SU-DHL-6 (cell line): ENCODE data around the gene MTCL1.

ENCODE experiments used
- EZH2phosphoT487 ChIP-seq: fragments of 200-600 bp; sonication (generic), shearing (Covaris generic); conservative IDR thresholded peaks from 2 replicates; pipeline ENCODE4 v1.6.1; 2018; ENCODE audit warnings: mild to moderate bottlenecking, antibody characterized with exemption, low read length, moderate library complexity, mixed read lengths
- TF ChIP-seq, protein P1 (sequence below): fragments of 200-600 bp; sonication (generic); IDR thresholded peaks from one replicate; pipeline ENCODE4 v1.5.1; 2017; ENCODE audit warnings: antibody characterized with exemption, mild to moderate bottlenecking, low read length, moderate library complexity; ENCODE audit not compliant: insufficient read depth, poor library complexity, severe bottlenecking

DNA sequence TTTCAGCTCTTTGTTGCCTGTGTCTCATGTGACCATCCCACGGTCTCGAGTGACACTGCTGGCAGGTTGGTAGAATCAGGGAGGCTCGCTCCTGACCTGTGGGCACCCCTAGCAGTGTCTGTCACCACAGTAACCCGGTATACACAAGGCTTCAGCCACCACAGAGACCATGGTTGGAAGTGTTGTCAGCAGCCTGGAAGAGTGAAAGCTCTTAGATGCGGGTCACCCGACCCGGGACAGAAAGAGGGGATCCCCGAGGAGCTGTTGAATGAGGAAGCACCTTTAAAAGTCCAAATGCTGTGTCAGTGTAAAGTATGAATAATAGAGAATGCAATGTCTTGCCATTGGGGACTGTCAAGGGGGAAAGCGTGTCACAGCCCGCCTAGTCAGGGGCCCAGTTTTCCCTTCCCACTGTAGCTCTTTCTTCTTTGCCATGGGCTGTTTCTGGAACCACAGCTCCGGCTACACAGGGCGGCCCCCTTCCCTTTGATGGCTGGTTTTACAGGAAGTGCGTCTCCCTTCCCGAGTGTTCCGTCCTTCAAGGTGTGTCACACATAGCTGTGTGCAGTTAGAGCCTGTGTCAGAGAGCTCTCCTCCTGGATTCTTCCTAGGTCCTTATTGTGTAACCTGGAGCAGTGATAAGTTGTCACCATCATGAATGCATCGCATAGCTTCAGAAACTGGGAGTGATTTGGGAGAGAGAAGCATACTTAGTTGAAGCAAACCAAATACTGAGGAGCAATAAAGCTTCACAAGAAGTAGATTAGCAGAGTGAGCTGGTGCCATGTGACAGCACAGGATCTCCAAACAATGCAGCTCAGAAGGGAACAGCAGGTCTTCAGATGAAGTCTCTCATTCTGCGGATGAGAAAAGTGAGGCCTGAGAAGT is 81.4 kb downstream of the MTCL1 start:
- TF ChIP-seq, protein P1, sequence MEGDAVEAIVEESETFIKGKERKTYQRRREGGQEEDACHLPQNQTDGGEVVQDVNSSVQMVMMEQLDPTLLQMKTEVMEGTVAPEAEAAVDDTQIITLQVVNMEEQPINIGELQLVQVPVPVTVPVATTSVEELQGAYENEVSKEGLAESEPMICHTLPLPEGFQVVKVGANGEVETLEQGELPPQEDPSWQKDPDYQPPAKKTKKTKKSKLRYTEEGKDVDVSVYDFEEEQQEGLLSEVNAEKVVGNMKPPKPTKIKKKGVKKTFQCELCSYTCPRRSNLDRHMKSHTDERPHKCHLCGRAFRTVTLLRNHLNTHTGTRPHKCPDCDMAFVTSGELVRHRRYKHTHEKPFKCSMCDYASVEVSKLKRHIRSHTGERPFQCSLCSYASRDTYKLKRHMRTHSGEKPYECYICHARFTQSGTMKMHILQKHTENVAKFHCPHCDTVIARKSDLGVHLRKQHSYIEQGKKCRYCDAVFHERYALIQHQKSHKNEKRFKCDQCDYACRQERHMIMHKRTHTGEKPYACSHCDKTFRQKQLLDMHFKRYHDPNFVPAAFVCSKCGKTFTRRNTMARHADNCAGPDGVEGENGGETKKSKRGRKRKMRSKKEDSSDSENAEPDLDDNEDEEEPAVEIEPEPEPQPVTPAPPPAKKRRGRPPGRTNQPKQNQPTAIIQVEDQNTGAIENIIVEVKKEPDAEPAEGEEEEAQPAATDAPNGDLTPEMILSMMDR, result no peak
- TF ChIP-seq EZH2phosphoT487, result no peak
